ENCODE results near the gene SDF4. TPM values are rescaled to one million over a fixed set of nuclear protein-coding genes. Genes with fewer than 3 reads are reported as not detected.

The SDF4 gene
- total RNA-seq (2022; extraction: Qiagen RNA extraction; ENCODE audit: low read depth), result 108 to 134 TPM (median 126 TPM) in 5 replicates

GRCh38 chr1:1231400-1232207 is at the start of gene SDF4:
SDF4 (minus strand) TSS chr1:1232001; CDS start chr1:1228772, 3,229 bp downstream.

DNA sequence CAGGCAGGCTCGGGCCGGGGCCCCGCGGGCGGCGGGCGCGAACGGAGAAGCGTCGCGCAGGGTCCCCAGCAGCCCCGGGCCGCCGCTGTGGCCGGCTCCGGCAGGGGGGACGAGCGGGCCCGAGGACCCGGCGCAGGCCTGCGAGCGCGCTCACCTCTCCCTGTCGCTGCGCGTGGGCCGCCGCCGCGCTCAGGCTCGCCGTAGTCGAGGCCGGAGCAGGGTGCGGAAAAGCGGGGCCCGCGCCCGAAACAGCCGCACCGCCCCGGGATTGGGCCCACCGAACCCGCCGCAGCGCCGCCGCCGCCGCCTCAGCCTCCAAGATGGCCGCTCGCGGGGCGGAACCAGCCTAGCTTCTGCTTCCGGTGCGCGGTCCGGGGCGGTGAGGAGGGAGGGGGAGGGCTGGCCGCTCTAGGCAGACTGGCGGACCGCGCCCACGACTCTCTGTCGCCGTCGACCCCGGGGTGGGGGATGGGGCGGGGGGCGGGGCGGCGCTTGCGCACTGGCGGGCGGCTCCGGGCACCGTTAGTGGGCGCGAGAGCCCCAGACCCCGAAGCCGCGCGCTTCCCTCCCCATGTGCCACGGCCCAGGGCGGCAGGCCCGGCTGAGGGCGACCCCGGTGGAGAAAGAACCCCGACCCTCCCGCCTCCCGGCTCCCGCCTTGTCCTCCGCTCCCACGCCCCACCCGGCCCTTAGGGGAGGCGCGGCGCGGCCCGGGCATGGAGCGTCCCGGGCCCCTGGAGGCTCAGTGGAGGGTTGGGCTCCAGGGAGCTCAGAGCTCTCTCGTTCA is 41.9 kb upstream of the SDF4 start, which contains the start of gene UBE2J2:
Gene UBE2J2, minus strand, starts transcription at position 343 of the 787 bp plus-strand sequence. CDS start 5,862 bp downstream, outside the sequence.

DNA sequence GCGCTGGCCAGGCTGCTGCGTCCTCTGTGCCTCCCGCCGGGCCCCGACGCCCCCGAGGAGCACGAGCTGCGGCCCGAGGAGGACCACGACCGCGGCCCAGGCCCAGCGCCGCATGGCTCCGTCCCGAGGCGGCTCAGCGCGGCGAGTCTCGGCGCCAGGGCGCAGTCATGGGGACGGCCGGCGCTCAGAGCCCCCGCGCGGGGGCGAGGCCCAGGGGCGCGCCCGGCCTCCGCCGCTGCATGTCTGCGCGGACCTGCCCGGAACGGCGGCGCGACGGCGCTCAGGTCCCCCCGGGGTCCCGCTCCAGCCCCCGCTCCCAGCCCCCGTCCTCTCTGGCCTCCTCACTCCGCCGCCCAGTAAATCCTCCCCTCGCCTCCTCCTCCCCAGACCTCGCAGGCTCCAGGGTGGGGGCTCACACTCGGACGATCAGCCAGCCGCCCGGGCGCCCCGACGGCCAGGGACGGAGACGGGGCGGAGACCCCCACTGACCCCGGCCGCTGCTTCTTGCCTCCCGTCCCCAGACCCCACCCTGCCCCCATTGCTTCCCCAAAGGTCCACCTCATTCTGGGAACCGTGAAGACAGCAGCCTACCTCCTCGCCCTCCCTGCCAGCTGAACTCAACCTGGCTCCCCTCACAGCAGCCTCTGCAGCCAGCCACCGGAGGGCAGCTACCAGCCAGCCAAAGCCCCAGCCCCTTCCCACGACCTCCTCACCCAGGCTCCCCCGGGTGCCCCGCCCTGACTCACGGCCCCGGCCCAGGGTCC is 15.0 kb upstream of the SDF4 start, which contains the start of gene C1QTNF12:
Gene C1QTNF12, minus strand, starts transcription at position 146 of the 764 bp plus-strand sequence. Its CDS starts 32 bp downstream, at position 114.

DNA sequence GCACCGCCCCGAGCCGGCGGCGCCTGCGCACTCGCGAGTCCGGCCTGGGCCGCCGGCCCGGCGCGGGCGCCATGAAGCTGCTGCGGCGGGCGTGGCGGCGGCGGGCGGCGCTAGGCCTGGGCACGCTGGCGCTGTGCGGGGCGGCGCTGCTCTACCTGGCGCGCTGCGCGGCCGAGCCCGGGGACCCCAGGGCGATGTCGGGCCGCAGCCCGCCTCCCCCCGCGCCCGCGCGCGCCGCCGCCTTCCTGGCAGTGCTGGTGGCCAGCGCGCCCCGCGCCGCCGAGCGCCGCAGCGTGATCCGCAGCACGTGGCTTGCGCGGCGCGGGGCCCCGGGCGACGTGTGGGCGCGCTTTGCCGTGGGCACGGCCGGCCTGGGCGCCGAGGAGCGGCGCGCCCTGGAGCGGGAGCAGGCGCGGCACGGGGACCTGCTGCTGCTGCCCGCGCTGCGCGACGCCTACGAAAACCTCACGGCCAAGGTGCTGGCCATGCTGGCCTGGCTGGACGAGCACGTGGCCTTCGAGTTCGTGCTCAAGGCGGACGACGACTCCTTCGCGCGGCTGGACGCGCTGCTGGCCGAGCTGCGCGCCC is 501 bp upstream of the SDF4 start, which contains the start of gene B3GALT6:
Gene B3GALT6, plus strand, starts transcription at position 30 of the 588 bp plus-strand sequence. Its CDS starts 42 bp downstream, at position 72.

GRCh38 chr1:1213345-1214265 is 18.2 kb downstream of the SDF4 start, which contains the start of gene TNFRSF4:
TNFRSF4 (minus strand) TSS chr1:1214153; CDS start chr1:1214127, 26 bp downstream.

DNA sequence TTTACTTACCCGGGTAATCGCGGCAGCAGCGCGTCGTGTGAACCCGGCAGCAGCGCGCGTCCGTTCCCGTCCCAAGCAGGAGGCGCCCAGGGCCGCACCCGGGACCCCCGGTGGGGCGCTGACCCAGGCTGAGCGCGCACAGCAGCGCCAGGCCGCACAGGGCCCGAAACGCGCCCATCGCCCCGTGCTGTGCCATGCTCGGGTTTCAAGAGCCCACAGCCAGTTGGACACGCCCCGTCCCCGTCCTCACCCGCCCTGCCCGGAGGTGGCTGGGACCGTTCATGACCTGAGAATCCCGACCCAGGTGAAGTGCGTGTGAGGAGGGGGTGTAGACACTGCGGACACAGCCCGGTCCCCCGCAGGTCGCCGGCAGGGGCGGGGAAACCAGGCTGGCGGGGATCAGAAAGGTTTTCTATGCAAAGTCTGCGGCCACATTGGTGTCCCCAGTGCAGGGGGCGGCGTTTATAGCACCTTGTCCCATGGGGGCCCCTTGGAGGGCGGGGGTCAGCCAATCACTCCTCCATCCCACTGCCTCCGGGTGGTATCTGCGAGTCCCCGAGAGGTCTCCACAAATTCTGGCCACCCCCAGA is 25.3 kb downstream of the SDF4 start, which contains the start of gene TNFRSF18:
Gene TNFRSF18, minus strand, starts transcription at position 217 of the 590 bp plus-strand sequence. Its CDS starts 21 bp downstream, at position 196.

DNA sequence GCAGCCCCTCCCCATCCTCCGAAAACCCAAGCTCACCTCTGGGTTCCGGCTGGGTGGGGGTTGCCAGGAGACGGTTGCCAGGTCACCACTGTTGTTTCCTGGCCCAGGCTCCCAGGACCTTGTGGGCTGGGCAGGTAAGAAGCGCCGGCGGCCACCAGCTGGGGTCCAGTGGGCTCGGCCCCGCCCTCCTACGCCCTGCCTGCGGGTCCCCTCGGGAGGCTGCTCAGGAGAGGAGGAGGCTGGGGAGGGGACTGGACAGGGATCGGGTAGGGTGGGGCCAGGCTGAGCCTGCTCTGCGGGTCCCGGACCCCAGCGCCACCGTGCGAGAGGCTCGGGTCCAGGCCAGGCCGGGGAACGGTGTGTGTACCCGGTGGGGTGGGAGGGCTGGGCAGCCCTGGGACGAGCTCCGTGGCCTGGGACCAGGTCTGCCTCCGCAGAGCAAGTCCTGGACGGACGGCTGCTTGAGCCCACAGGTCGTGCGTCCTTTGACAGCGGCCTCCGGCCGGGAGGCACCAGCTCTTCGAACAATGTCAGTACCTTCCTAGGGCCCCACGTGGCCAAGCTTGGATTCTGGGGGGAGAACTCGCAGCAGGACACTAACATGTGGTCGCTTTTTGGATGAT is 57.9 kb downstream of the SDF4 start, which contains the start of gene TTLL10:
Gene TTLL10, plus strand, starts transcription at position 88 of the 623 bp plus-strand sequence. CDS start 5,336 bp downstream, outside the sequence.

Other genes with a start within 250 kb of the SDF4 start
- gene PERM1, start 249.9 kb downstream of the SDF4 start, total RNA-seq (2022; extraction: Qiagen RNA extraction; ENCODE audit: low read depth), result 0.05 to 0.19 TPM (median 0.18 TPM) in 3 of 5 replicates, not detected in the others
- gene HES4, start 231.9 kb downstream of the SDF4 start, total RNA-seq (2022; extraction: Qiagen RNA extraction; ENCODE audit: low read depth), result 29.4 to 60.9 TPM (median 54.8 TPM) in 5 replicates
- 19.1 to 22.3 TPM (median 19.9 TPM) in 5 replicates for gene ISG15, start 218.5 kb downstream of the SDF4 start, total RNA-seq (2022; extraction: Qiagen RNA extraction; ENCODE audit: low read depth)
- 76.1 to 112 TPM (median 108 TPM) in 5 replicates for gene AGRN, start 211.9 kb downstream of the SDF4 start, total RNA-seq (2022; extraction: Qiagen RNA extraction; ENCODE audit: low read depth)
- 0.14 to 0.42 TPM (median 0.31 TPM) in 5 replicates for gene RNF223, start 157.7 kb downstream of the SDF4 start, total RNA-seq (2022; extraction: Qiagen RNA extraction; ENCODE audit: low read depth)
- 9.8 to 14.4 TPM (median 13.9 TPM) in 5 replicates for gene C1orf159, start 115.9 kb downstream of the SDF4 start, total RNA-seq (2022; extraction: Qiagen RNA extraction; ENCODE audit: low read depth)
- gene TTLL10, start 58.1 kb downstream of the SDF4 start, total RNA-seq (2022; extraction: Qiagen RNA extraction; ENCODE audit: low read depth), result not detected in 5 replicates
- gene TNFRSF18, start 25.4 kb downstream of the SDF4 start, total RNA-seq (2022; extraction: Qiagen RNA extraction; ENCODE audit: low read depth), result 0.14 to 0.19 TPM in 2 of 5 replicates, not detected in the others
- gene TNFRSF4, start 17.8 kb downstream of the SDF4 start, total RNA-seq (2022; extraction: Qiagen RNA extraction; ENCODE audit: low read depth), result 0.12 to 0.22 TPM in 2 of 5 replicates, not detected in the others
- gene B3GALT6, start 236 bp upstream of the SDF4 start, total RNA-seq (2022; extraction: Qiagen RNA extraction; ENCODE audit: low read depth), result 11.1 to 18.4 TPM (median 17.7 TPM) in 5 replicates
- gene C1QTNF12, start 14.7 kb upstream of the SDF4 start, total RNA-seq (2022; extraction: Qiagen RNA extraction; ENCODE audit: low read depth), result 0.98 to 1.7 TPM (median 1.6 TPM) in 5 replicates
- 38.9 to 49.3 TPM (median 46.2 TPM) in 5 replicates for gene UBE2J2, start 41.9 kb upstream of the SDF4 start, total RNA-seq (2022; extraction: Qiagen RNA extraction; ENCODE audit: low read depth)
- 0.77 to 2.1 TPM (median 1.1 TPM) in 5 replicates for gene SCNN1D, start 48.4 kb upstream of the SDF4 start, total RNA-seq (2022; extraction: Qiagen RNA extraction; ENCODE audit: low read depth)
- 11.4 to 15.4 TPM (median 14.5 TPM) in 5 replicates for gene ACAP3, start 75.9 kb upstream of the SDF4 start, total RNA-seq (2022; extraction: Qiagen RNA extraction; ENCODE audit: low read depth)
- 17.2 to 24.7 TPM (median 23.5 TPM) in 5 replicates for gene PUSL1, start 76.6 kb upstream of the SDF4 start, total RNA-seq (2022; extraction: Qiagen RNA extraction; ENCODE audit: low read depth)
- 45.2 to 58.3 TPM (median 56.8 TPM) in 5 replicates for gene INTS11, start 92.7 kb upstream of the SDF4 start, total RNA-seq (2022; extraction: Qiagen RNA extraction; ENCODE audit: low read depth)
- gene CPTP, start 92.8 kb upstream of the SDF4 start, total RNA-seq (2022; extraction: Qiagen RNA extraction; ENCODE audit: low read depth), result 15.6 to 23.7 TPM (median 21.0 TPM) in 5 replicates
- gene TAS1R3, start 99.3 kb upstream of the SDF4 start, total RNA-seq (2022; extraction: Qiagen RNA extraction; ENCODE audit: low read depth), result 0.08 to 0.19 TPM (median 0.16 TPM) in 5 replicates
- 51.2 to 74.2 TPM (median 71.4 TPM) in 5 replicates for gene DVL1, start 117.4 kb upstream of the SDF4 start, total RNA-seq (2022; extraction: Qiagen RNA extraction; ENCODE audit: low read depth)
- 0.11 to 0.62 TPM (median 0.56 TPM) in 4 of 5 replicates, not detected in the other for gene MXRA8, start 126.6 kb upstream of the SDF4 start, total RNA-seq (2022; extraction: Qiagen RNA extraction; ENCODE audit: low read depth)
- gene AURKAIP1, start 143.2 kb upstream of the SDF4 start, total RNA-seq (2022; extraction: Qiagen RNA extraction; ENCODE audit: low read depth), result 110 to 188 TPM (median 169 TPM) in 5 replicates
- gene CCNL2, start 167.3 kb upstream of the SDF4 start, total RNA-seq (2022; extraction: Qiagen RNA extraction; ENCODE audit: low read depth), result 43.5 to 57.6 TPM (median 53.1 TPM) in 5 replicates
- 128 to 156 TPM (median 134 TPM) in 5 replicates for gene MRPL20, start 175.3 kb upstream of the SDF4 start, total RNA-seq (2022; extraction: Qiagen RNA extraction; ENCODE audit: low read depth)
- 0.06 TPM in 1 of 5 replicates, not detected in the others for gene ANKRD65, start 189.3 kb upstream of the SDF4 start, total RNA-seq (2022; extraction: Qiagen RNA extraction; ENCODE audit: low read depth)
- gene VWA1, start 203.7 kb upstream of the SDF4 start, total RNA-seq (2022; extraction: Qiagen RNA extraction; ENCODE audit: low read depth), result 4.4 to 16.3 TPM (median 14.5 TPM) in 5 replicates
- gene ATAD3C, start 217.7 kb upstream of the SDF4 start, total RNA-seq (2022; extraction: Qiagen RNA extraction; ENCODE audit: low read depth), result not detected in 5 replicates
- 1.4 to 3.9 TPM (median 2.9 TPM) in 5 replicates for gene ATAD3B, start 239.8 kb upstream of the SDF4 start, total RNA-seq (2022; extraction: Qiagen RNA extraction; ENCODE audit: low read depth)